Measurements from ENCODE around the gene ICOSLG. TPM values are rescaled to one million over a fixed set of nuclear protein-coding genes. Genes with fewer than 3 reads are reported as not detected.

Gene ICOSLG
- total RNA-seq, 2 experiments from 2014 or later = 1.1 to 1.7 TPM

DNA sequence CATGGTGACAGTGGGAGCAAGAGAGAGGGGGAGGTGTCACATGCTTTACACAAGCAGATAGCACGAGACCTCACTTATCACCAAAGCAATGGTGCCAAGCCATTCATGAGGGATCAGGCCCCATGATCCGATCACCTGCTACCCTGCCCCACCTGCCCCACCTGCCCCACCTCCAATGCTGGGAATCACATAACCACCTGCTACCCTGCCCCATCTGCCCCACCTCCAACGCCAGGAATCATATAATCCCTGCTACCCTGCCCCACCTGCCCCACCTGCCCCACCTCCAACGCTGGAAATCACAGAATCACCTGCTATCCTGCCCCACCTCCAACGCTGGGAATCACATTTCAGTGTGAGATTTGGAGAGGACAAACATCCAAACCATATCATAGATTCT lies 34.3 kb upstream of the ICOSLG start:
- DNase-seq (no peak), ATAC-seq (no peak)
- Mint-ChIP-seq H3K36me3 (no peaks in the 10 kb centered on the region), H3K4me1 (no peaks in the 10 kb centered on the region), H3K9me3 (ENCODE audit: low read depth) (no peaks in the 10 kb centered on the region), H3K27ac (no peak overlapping the region), H3K4me3 (no peak overlapping the region), H3K27me3 (peaks cover 17% of the 10 kb centered on the region)
- CTCF ChIA-PET = interaction anchor here (1.0 kb wide), 1 partner anchor 23 kb away, joined by 3 read pairs; no protein-coding TSS in a partner anchor

DNA sequence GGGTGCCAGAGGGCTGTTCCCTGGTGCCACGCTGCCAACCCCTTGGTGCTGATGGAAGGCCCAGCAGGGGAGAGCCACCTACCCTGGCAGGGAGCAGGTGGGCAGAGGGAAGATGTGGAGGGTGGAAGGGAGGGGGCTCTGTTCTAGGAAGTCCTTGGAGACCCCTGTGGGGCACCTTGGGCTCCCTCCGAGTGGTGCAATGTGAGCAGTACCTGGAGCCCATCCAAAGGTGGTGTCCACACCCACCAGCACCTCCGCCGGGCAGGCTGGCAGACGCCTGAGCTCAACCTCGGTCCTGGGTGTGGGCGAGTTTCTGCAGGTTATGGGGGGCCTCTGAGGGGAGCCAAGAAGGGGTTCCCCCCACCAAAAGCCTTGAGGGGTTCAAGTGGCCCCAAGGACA lies 32.3 kb upstream of the ICOSLG start:
- Mint-ChIP-seq H3K36me3 (no peaks in the 10 kb centered on the region), H3K4me1 (no peaks in the 10 kb centered on the region), H3K27me3 (peaks cover 19% of the 10 kb centered on the region), H3K9me3 (ENCODE audit: low read depth) (no peaks in the 10 kb centered on the region), H3K27ac (no peak overlapping the region), H3K4me3 (no peak overlapping the region)
- ATAC-seq (no peak), DNase-seq (no peak)
- CTCF ChIA-PET = no interaction called here

DNA sequence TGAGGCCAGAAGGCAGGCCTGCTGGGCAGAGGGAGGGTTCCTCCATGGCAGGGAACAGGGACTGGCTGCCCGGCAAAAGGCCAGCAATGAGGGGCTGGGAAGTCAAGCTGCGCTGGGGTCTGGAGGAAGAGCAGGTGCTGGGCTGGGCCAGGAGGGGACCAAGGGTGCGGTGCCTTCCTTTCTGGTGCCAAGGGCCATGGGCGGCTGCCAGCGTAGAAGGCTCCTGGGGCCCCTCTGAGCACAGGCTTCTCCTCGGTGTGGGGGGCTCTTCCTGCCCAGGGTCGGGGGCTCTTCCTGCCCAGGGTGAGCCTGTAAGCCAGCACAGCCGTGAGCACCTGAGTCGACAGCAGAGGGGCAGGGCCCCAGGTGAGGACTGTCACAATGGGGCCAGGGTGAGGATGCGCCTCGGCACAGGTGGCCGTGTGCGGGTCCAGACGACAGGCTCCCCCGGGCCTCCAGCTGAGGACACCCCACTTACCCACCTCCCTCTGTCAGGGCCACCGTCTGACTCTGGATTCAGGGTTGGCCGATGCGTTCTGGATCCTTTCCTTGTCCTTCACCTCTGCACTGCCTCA lies 31.6 kb upstream of the ICOSLG start:
- no peak overlapping the region for H3K4me3 Mint-ChIP-seq
- H3K36me3 Mint-ChIP-seq = no peaks in the 10 kb centered on the region
- CTCF ChIA-PET = no interaction called here
- no peaks in the 10 kb centered on the region for H3K9me3 Mint-ChIP-seq (ENCODE audit: low read depth)
- no peak overlapping the region for H3K27ac Mint-ChIP-seq
- H3K4me1 Mint-ChIP-seq = no peaks in the 10 kb centered on the region
- ATAC-seq (no peak), DNase-seq (no peak)
- peaks cover 19% of the 10 kb centered on the region for H3K27me3 Mint-ChIP-seq

- no peak for DNase-seq
- Mint-ChIP-seq H3K9me3 (ENCODE audit: low read depth) (no peaks in the 10 kb centered on the region), H3K36me3 (no peaks in the 10 kb centered on the region), H3K27me3 (peaks cover 16% of the 10 kb centered on the region), H3K4me3 (no peak overlapping the region), H3K27ac (no peak overlapping the region), H3K4me1 (no peaks in the 10 kb centered on the region)
- no peak for ATAC-seq
- CTCF ChIA-PET = no interaction called here
Observed at GRCh38 chr21:44271558-44272283, 31.0 kb upstream of the ICOSLG start.

DNA sequence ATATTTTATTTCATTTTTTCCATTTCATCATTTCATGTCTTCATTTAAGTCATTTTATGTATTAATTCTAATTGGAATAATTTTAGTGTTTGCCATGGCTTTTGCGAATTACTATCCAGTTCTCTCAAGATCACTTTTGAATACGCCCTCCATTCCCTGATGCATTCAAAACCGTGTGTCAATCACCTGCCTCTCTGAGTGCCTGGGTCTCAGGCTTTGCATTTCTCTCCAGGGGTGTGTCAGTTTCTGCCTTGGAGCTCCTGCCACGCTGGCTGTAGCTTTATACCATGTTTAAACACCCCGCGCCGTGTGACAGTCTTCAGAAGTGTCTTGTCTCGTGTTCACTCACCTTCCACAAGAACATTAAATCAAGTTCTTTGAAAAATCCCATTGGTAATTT lies 28.3 kb upstream of the ICOSLG start:
- Mint-ChIP-seq H3K27me3 (peaks cover 2% of the 10 kb centered on the region), H3K27ac (no peak overlapping the region), H3K4me3 (no peak overlapping the region), H3K4me1 (no peaks in the 10 kb centered on the region), H3K36me3 (no peaks in the 10 kb centered on the region), H3K9me3 (ENCODE audit: low read depth) (no peaks in the 10 kb centered on the region)
- CTCF ChIA-PET = interaction anchor here (0.7 kb wide), 1 partner anchor 38 kb away, joined by 3 read pairs; no protein-coding TSS in a partner anchor
- ATAC-seq = no peak
- DNase-seq = no peak

DNA sequence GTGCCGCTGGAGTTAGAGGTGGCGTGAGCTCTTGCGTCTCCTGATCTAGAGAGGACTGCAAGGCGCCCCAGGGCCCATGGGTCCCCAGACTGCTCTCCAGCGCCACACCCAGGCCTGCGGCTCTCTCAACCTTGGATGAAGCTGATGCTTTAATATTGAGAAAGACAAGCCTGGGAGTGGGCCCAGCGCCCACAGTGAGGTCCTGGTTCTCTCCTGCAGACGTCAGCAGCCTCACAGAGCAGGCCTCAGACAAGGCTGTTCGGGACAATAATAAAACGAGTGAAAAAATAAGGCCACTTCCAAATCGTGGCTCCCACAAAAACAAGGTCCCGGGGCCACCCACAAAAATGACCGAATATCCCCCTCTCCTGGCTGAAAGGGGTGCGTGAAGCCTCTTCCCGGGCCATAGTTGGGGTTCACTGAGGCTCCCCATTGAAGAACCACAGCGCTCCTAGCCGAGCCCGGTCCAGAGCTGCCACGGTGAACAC lies 27.0 kb upstream of the ICOSLG start:
- H3K4me3 Mint-ChIP-seq = no peak overlapping the region
- H3K4me1 Mint-ChIP-seq = no peaks in the 10 kb centered on the region
- no peak for ATAC-seq
- H3K27ac Mint-ChIP-seq = no peak overlapping the region
- DNase-seq = no peak
- H3K36me3 Mint-ChIP-seq = no peaks in the 10 kb centered on the region
- peaks cover 2% of the 10 kb centered on the region for H3K27me3 Mint-ChIP-seq
- CTCF ChIA-PET = interaction anchor here (1.6 kb wide), 1 partner anchor 35 kb away, joined by 4 read pairs; no protein-coding TSS in a partner anchor
- H3K9me3 Mint-ChIP-seq (ENCODE audit: low read depth) = no peaks in the 10 kb centered on the region

- CTCF ChIA-PET = no interaction called here
- H3K27ac Mint-ChIP-seq = no peak overlapping the region
- ATAC-seq = no peak
- H3K36me3 Mint-ChIP-seq = no peaks in the 10 kb centered on the region
- peaks cover 3% of the 10 kb centered on the region for H3K27me3 Mint-ChIP-seq
- H3K4me1 Mint-ChIP-seq = no peaks in the 10 kb centered on the region
- H3K4me3 Mint-ChIP-seq = no peak overlapping the region
- no peak for DNase-seq
- H3K9me3 Mint-ChIP-seq (ENCODE audit: low read depth) = no peaks in the 10 kb centered on the region
Observed at GRCh38 chr21:44265734-44266270, 25.1 kb upstream of the ICOSLG start.

DNA sequence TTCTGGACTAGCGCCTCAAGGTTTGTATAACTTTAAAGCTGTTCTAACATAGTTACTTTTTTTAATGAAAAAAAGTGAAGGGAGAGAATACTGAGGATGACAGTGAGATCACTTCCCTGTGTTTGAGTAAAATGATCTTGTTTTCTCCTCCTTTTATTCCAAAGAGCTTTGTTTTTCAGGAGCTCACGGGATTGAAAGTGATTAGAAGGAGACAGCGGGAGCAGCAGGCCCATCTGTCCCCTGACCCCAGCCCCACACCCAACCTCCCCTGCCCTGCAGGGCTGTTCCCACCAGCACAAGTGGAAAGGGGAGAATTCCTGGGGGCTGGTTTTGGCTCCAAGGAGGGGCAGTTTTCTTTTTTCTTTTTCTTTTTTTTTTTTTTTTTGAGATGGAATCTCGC lies 23.0 kb upstream of the ICOSLG start:
- CTCF ChIA-PET = interaction anchor here (0.7 to 1.2 kb wide), 2 partner anchors 9 to 37 kb away, joined by 3 read pairs; no protein-coding TSS in a partner anchor
- no peak overlapping the region for H3K27ac Mint-ChIP-seq
- ATAC-seq (no peak), DNase-seq (no peak)
- no peaks in the 10 kb centered on the region for H3K9me3 Mint-ChIP-seq (ENCODE audit: low read depth)
- H3K27me3 Mint-ChIP-seq = peaks cover 12% of the 10 kb centered on the region
- H3K4me3 Mint-ChIP-seq = no peak overlapping the region
- no peaks in the 10 kb centered on the region for H3K4me1 Mint-ChIP-seq
- no peaks in the 10 kb centered on the region for H3K36me3 Mint-ChIP-seq

GRCh38 chr21:44263221-44263760 lies 22.5 kb upstream of the ICOSLG start:
- DNase-seq = no peak
- no peaks in the 10 kb centered on the region for H3K4me1 Mint-ChIP-seq
- H3K27ac Mint-ChIP-seq = no peak overlapping the region
- CTCF ChIA-PET = no interaction called here
- no peaks in the 10 kb centered on the region for H3K9me3 Mint-ChIP-seq (ENCODE audit: low read depth)
- H3K4me3 Mint-ChIP-seq = no peak overlapping the region
- H3K36me3 Mint-ChIP-seq = no peaks in the 10 kb centered on the region
- H3K27me3 Mint-ChIP-seq = peaks cover 12% of the 10 kb centered on the region
- no peak for ATAC-seq

- Mint-ChIP-seq H3K4me3 (no peak overlapping the region), H3K9me3 (ENCODE audit: low read depth) (no peaks in the 10 kb centered on the region), H3K36me3 (no peaks in the 10 kb centered on the region), H3K27me3 (peaks cover 12% of the 10 kb centered on the region), H3K4me1 (no peaks in the 10 kb centered on the region), H3K27ac (no peak overlapping the region)
- CTCF ChIA-PET = no interaction called here
- ATAC-seq = no peak
- DNase-seq = no peak
Observed at GRCh38 chr21:44262338-44263056, 21.8 kb upstream of the ICOSLG start.

- no peaks in the 10 kb centered on the region for H3K4me1 Mint-ChIP-seq
- ATAC-seq = no peak
- H3K36me3 Mint-ChIP-seq = no peaks in the 10 kb centered on the region
- no peak for DNase-seq
- CTCF ChIA-PET = no interaction called here
- peaks cover 12% of the 10 kb centered on the region for H3K27me3 Mint-ChIP-seq
- no peaks in the 10 kb centered on the region for H3K9me3 Mint-ChIP-seq (ENCODE audit: low read depth)
- H3K4me3 Mint-ChIP-seq = no peak within 1 kb of the TSS
- no peak within 1 kb of the TSS for H3K27ac Mint-ChIP-seq
Observed at GRCh38 chr21:44261675-44262295, 21.0 kb upstream of the ICOSLG start, which contains the start of gene DNMT3L. Gene DNMT3L (minus strand): TSS chr21:44261897. CDS start chr21:44261259, 638 bp downstream.

- Mint-ChIP-seq H3K36me3 (no peaks in the 10 kb centered on the region), H3K4me3 (no peak overlapping the region), H3K9me3 (ENCODE audit: low read depth) (no peaks in the 10 kb centered on the region), H3K27ac (no peak overlapping the region), H3K4me1 (no peaks in the 10 kb centered on the region), H3K27me3 (peaks cover 12% of the 10 kb centered on the region)
- DNase-seq (no peak), ATAC-seq (no peak)
- CTCF ChIA-PET = no interaction called here
Observed at GRCh38 chr21:44260791-44261631, 20.3 kb upstream of the ICOSLG start.

All from activated CD8-positive, alpha-beta memory T cell treated with anti-CD3 and anti-CD28 coated beads, Interleukin-2, amount 10 ng/mL, durations not matched to agents 7 days and 5 days (primary cell).